GM21528 (cell line): ENCODE results near the gene PLEKHG5.
"Not testable (repeated sequence)": the region's sequence is repeated elsewhere in the genome, so short reads cannot be mapped to it uniquely, and the experiment has no call there.

ENCODE experiments used
- ATAC-seq: cut with Tn5 transposase; IDR thresholded peaks from one replicate; pipeline ENCODE4 v1.9.1; 2021; ENCODE audit warnings: mild to moderate bottlenecking, moderate library complexity; ENCODE audit not compliant: unreplicated experiment, low FRiP score

The PLEKHG5 gene

GRCh38 chr1:6448749-6449631, 42.5 kb downstream of the PLEKHG5 start:
- ATAC-seq, result no peak

DNA sequence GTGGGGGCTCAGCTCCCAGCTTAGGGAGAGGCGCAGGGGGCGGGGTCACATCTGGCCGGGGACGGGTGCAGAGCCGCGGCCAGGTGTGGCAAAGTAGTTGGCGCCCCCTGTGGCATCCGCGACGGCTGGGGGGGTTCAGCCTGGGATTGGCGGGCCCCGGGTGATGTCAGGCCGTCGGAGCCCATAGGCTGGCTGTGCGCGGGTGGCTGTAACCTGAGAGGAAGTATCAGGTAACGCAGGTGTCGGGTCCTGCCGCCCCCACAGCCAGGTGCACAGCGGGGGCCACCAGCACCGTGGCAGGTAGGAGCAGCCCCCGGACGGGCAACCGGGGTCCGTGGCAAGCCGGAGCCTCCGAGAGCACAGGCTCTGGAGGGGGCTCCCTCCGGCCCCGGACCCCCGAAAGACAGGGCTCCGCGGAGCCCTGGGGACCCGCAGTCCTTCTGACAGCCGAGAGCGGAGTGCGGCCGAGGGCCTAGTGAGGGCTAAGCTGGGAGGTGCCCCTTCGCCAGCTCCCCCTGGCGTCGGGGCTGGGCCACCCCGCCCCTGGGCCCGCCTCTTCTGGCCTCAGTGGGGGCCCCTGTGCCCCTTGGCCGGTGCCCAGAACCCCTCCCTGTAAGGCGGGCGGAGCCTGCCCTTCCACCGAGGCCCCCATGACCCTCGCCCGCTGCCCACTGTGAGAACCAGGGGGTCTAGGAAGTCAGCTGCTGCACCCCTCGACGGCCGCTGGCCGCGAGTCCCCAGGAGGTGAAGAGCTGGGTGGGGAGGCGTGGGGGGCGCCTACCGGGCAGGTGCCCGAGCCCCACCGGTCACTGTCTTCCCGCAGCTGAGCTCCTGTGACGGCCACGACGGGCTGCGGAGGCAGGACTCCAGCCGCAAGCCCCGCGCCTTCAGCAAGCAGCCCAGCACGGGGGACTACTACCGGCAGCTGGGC, 43.4 kb downstream of the PLEKHG5 start:
- ATAC-seq, result no peak

DNA sequence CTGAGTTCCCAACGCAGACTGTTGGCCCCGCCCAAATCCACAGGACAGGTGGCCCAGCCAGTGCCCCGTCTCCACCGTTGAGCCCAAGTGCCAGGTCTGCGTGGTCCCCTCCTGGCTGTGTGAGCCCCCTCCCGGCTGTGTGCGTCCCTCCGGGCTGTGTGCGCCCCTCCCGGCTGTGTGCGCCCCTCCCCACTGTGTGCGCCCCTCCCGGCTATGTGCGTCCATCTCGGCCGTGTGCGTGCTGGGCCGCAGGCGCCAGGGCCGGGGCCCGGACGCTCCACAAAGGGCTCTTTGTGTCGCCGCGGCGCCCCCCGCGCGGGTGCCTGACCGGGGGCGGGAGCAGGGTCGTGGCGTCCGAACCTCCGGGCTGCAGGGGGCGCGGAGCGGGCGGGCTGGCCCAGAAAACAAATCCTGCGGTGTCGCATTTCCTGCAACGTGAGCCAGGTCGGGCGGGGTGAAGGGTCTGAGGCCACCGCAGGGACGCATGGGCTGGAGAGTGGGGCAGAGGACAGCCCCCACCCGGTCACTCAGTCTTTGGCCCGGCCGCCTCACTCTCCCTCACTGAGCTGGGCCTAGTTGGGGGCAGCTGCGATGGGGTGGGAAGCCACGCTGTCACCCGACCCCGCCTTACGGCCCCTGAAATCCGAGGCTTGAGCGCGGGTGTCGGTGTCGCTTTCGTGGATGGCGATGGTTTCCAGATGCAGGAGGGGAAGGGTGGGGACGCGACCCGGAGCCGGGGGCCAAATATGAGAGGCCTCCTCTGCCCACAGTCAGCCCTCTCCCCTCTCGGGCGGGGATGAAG, 44.2 kb downstream of the PLEKHG5 start:
- no peak for ATAC-seq

DNA sequence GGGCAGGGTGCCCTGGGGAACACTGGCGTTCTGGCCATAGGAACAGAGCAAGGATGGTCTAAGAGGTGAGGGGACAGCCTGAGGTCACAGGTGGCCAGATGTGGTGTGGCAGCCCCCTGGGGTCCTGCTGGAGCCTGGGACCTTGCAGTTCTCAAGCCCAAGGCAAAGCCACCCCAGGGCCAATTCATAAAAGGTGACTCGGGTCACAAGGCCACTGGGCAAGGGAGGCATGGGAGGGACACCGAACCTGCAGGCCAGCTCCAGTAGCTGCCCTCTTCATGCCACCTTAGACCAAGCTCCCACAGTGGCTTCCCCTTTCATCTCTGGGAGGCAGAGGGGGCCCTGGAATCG, 44.8 kb downstream of the PLEKHG5 start:
- no peak for ATAC-seq

- not testable (repeated sequence) for ATAC-seq
Observed at GRCh38 chr1:6445929-6446328, 45.5 kb downstream of the PLEKHG5 start.

- ATAC-seq, result no peak
Observed at GRCh38 chr1:6445062-6445763, 46.3 kb downstream of the PLEKHG5 start.

DNA sequence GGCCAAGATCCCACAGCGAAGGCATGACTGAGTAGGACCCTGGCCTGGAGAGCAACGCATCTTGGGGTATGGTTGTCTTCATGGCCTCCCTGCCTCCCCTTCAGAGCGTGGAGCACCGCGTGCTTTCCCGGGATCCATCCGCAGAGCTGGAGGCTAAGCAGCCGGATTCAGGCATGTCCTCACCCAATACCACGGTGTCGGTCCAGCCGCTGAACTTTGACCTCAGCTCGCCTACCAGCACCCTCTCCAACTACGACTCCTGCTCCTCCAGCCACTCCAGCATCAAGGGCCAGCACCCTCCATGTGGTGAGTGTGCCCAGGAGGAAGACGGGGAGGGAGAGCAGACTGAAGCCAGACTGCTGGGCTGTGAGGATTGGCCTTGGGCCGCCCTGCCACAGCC, 47.1 kb downstream of the PLEKHG5 start:
- ATAC-seq, result no peak

DNA sequence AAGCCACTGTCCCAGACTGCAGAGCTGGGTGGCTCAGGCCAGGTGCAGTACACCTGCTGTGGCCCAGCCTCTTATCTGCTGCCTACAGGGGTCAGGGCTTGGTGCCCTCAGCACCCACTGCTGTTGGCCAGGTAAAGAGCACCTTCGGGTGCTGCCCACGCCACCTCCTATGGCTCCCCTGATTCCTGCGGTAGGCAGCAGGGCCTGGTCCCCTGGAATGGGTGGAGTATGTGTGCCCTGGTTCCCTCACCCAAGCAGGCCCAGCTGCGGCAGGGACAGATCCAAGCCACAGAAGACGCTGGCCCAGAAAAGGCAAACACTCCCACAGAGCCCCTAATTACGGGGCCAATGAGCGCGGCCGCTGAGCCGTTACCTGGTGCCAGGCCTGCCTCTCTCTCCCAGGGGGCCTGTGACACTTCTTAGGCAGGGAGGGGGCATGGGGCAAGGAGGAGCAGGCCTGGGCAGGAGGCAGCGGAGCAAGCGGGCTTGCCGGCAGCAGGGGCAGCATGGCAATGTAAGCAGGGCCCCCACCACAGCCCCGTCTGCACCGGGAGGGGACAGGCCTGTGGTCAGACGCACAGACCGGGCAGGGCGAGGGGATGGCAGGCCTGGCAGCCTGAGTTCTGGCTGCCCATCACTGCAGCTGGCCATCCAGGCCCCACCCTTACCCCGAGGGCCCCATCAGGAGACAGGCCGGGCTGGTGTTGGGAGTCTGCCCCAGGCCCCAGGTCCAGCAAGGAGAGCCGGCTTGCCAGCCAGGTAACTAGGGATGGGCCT, 47.9 kb downstream of the PLEKHG5 start:
- no peak for ATAC-seq

- no peak for ATAC-seq
Observed at GRCh38 chr1:6441586-6441985, 49.9 kb downstream of the PLEKHG5 start.

- no peak for ATAC-seq
Observed at GRCh38 chr1:6440198-6441126, 51.0 kb downstream of the PLEKHG5 start.

DNA sequence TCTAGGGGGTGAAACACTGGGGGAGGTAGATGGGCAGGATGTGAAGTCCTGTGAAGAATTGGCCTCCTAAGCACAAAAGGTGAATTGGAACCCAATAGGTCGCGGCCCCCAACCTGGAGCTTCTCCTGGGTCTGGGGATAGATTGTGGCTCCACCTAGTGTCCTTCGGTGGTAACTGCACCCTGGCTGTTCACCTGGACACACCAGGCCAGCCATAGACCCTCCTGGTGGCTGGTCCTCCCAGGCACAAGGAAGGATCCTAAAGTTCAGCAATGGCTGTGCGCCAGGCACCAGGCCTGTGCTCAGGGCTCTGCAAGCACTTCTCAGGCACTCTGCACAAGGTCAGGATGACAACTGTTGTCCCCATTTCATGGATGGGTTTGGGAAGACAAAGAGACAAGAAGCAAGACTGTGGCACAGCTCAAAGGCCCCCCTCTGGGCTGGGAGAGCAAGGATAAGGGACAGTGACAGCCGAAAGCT, 53.4 kb downstream of the PLEKHG5 start:
- ATAC-seq, result peak; percentile 51

DNA sequence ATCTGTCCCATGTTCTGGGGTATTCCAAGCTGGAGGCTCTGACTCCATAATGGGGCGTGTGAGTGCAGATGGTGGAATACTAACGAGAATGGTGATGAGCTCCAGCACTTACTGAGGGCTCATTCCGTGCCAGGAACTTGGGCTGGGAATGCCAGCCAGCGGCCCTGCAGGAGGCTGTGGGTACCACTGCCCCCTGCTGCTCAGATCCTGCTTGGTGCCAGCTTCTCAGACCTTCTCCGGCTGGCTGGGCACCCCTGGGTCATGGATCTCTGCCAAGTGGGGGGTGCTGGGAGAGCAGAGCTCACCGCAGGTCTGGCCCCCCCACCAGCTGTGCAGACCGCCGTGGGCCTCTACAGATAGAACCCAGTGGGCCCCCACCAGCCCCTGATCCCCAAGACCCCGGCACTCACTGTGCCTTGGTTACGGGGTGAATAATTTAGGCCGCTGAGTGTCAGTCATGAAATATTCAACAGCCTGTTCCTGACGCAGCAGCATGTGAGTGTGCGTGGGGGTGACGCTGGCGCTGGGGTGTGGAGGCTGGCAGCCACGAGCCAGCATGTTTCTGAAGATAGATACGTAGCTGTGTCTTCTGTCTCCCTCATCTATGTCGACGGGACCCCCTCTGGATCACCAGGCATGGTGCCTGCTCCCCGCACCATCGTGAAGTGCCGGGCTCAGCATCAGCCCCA, 54.3 kb downstream of the PLEKHG5 start:
- ATAC-seq, result not testable (repeated sequence)

- ATAC-seq, result not testable (repeated sequence)
Observed at GRCh38 chr1:6436277-6436676, 55.2 kb downstream of the PLEKHG5 start.

GRCh38 chr1:6435547-6435946, 55.9 kb downstream of the PLEKHG5 start:
- ATAC-seq, result no peak

- no peak for ATAC-seq
Observed at GRCh38 chr1:6435129-6435528, 56.3 kb downstream of the PLEKHG5 start.

DNA sequence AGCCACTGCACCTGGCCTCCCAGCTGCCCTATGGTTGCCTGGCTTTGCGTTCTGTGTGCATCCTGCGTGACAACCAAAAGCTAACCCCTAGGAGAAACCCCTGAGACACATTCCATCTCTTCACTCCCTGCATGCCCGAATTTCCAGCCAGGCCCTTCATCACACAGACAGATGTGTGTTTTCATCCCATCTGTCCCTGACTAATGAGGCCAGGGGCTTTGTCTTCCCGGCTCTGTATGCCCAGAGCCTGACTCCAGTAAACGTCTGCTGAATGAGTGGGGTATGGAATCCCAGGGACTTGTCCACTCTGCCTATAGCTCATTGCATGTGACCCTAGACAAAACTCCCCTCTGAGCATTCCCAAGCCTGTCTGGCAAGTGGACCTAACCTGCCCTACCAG, 57.3 kb downstream of the PLEKHG5 start:
- ATAC-seq, result no peak
